Fibroblast of skin of left quadriceps (primary cell): ENCODE measurements around the gene GAL3ST3.
"Not testable (repeated sequence)": the region's sequence is repeated elsewhere in the genome, so short reads cannot be mapped to it uniquely, and the experiment has no call there.

Experiments used
- DNase-seq, 2 experiments: peaks; one replicate each; pipeline ENCODE4 v3.0.0-alpha.2; 2013; ENCODE audit warnings: low read depth in 2 of 2

GAL3ST3 gene

GRCh38 chr11:66048547-66049323, at the start of gene GAL3ST3:
Gene GAL3ST3 (minus strand): TSS chr11:66049161. CDS start chr11:66045415, 3,746 bp downstream.
- DNase-seq, result no peak

- not testable (repeated sequence) for DNase-seq
Observed at GRCh38 chr11:66092125-66092524, 43.2 kb upstream of the GAL3ST3 start.

- DNase-seq, result no peak
Observed at GRCh38 chr11:66090288-66090687, 41.3 kb upstream of the GAL3ST3 start.

GRCh38 chr11:66089067-66089466, 40.1 kb upstream of the GAL3ST3 start:
- DNase-seq, result no peak

- DNase-seq, result no peak
Observed at GRCh38 chr11:66087148-66087908, 38.4 kb upstream of the GAL3ST3 start.

- no peak for DNase-seq
Observed at GRCh38 chr11:66084821-66085475, 36.0 kb upstream of the GAL3ST3 start.

GRCh38 chr11:66083767-66084166, 34.8 kb upstream of the GAL3ST3 start:
- no peak for DNase-seq

- no peak for DNase-seq
Observed at GRCh38 chr11:66082946-66083698, 34.2 kb upstream of the GAL3ST3 start.

GRCh38 chr11:66081505-66081904, 32.5 kb upstream of the GAL3ST3 start:
- no peak for DNase-seq

GRCh38 chr11:66080055-66080817, 31.3 kb upstream of the GAL3ST3 start:
- DNase-seq, result peak; percentile 54 to 57

- DNase-seq, result not testable (repeated sequence)
Observed at GRCh38 chr11:66078949-66079348, 30.0 kb upstream of the GAL3ST3 start.

- DNase-seq, result no peak
Observed at GRCh38 chr11:66077927-66078326, 29.0 kb upstream of the GAL3ST3 start.

- no peak for DNase-seq
Observed at GRCh38 chr11:66076561-66076960, 27.6 kb upstream of the GAL3ST3 start.

- DNase-seq, result no peak
Observed at GRCh38 chr11:66075273-66075672, 26.3 kb upstream of the GAL3ST3 start.

- no peak for DNase-seq
Observed at GRCh38 chr11:66073669-66074068, 24.7 kb upstream of the GAL3ST3 start.

GRCh38 chr11:66072518-66072917, 23.6 kb upstream of the GAL3ST3 start:
- DNase-seq, result no peak

GRCh38 chr11:66072081-66072480, 23.1 kb upstream of the GAL3ST3 start:
- DNase-seq, result peak in 1 of 2 experiments; percentile 23

GRCh38 chr11:66071381-66071801, 22.4 kb upstream of the GAL3ST3 start:
- no peak for DNase-seq

GRCh38 chr11:66070604-66071380, 21.8 kb upstream of the GAL3ST3 start:
- no peak for DNase-seq
